Upper lobe of left lung (tissue), 6 donors: ENCODE measurements around the gene DHX8. TPM values are rescaled to one million over a fixed set of nuclear protein-coding genes. Genes with fewer than 3 reads are reported as not detected.

Source experiments
- ATAC-seq, 2 donors: fragments of 200-7000 bp; cut with Tn5 transposase; one replicate each; pipeline ENCODE4 v1.9.1; 2022; ENCODE audit warnings: mild to moderate bottlenecking in 2 of 2, moderate library complexity in 2 of 2; ENCODE audit not compliant: low FRiP score in 2 of 2
- DNase-seq, 2 donors: peaks; one replicate each; pipeline ENCODE4 v3.0.0-alpha.2; 2019 to 2020
- H3K27ac ChIP-seq, 4 donors: fragments of 200-600 bp; sonication (generic); one replicate each; pipeline ENCODE4 v1.5.1; 2016 to 2019
- H3K27me3 ChIP-seq, 4 donors: fragments of 200-600 bp; sonication (generic); one replicate each; pipeline ENCODE4 v1.5.1; 2017 to 2019
- H3K36me3 ChIP-seq, 4 donors: fragments of 200-600 bp; sonication (generic); one replicate each; pipeline ENCODE4 v1.5.1; 2016 to 2019
- H3K4me1 ChIP-seq, 4 donors: fragments of 200-600 bp; sonication (generic); one replicate each; pipeline ENCODE4 v1.5.1; 2018 to 2019
- H3K4me3 ChIP-seq, 4 donors: fragments of 200-600 bp; sonication (generic); one replicate each; pipeline ENCODE4 v1.5.1; 2017 to 2019; ENCODE audit warnings: mild to moderate bottlenecking in 2 of 4, moderate library complexity in 1 of 4
- H3K9me3 ChIP-seq, 4 donors: fragments of 200-600 bp; sonication (generic); one replicate each; pipeline ENCODE4 v1.5.1; 2018 to 2019
- EP300 ChIP-seq, 4 donors: sonication (generic); formaldehyde crosslinking; IDR thresholded peaks; one replicate each; pipeline ENCODE4 v1.5.1; 2017; ENCODE audit warnings: antibody characterized with exemption in 4 of 4, control low read depth in 2 of 4
- POLR2A ChIP-seq, 4 donors: fragments of 450-650 bp; IDR thresholded peaks; one replicate each; pipeline ENCODE4 v1.5.1; 2016 to 2017; ENCODE audit warnings: antibody characterized with exemption in 4 of 4, mild to moderate bottlenecking in 2 of 4
- POLR2AphosphoS5 ChIP-seq, 2 donors: sonication (generic); formaldehyde crosslinking; IDR thresholded peaks; one replicate each; pipeline ENCODE4 v1.5.1; 2017; ENCODE audit warnings: antibody characterized with exemption in 2 of 2
- WGBS, 2 donors: methylation state at CpG; one replicate each; pipeline ENCODE4 v1.1.5; 2017 to 2018; 5-methylcytosine and 5-hydroxymethylcytosine counted together
- total RNA-seq, 6 donors: library from RNA; depleted of rRNA in 4 of 6; stranded (reverse); fragments of >200 nt in 4 of 6; gene quantifications; one replicate each; pipeline versions ENCODE4 v1.1.0 to v1.2.1, GENCODE V29; 2016 to 2021
- TF ChIP-seq, protein P1 (sequence below), 6 experiments: fragments of 450-650 bp in 4 of 6; fragments of 200-600 bp in 2 of 6; sonication (generic) in 2 of 6; IDR thresholded peaks; one replicate each; pipeline ENCODE4 v1.5.1; 2016 to 2019; ENCODE audit warnings: antibody characterized with exemption in 6 of 6
- donor health status: DM: no; HTN: no; CAD: no; lungs with moderate emphysema.
- donor health status: DM: no; HTN: yes; CAD: no; lungs with severe emphysema.

Gene DHX8
- total RNA-seq: 10 to 100 TPM; 23.1 to 54.0 (median 41.3) TPM

DNA sequence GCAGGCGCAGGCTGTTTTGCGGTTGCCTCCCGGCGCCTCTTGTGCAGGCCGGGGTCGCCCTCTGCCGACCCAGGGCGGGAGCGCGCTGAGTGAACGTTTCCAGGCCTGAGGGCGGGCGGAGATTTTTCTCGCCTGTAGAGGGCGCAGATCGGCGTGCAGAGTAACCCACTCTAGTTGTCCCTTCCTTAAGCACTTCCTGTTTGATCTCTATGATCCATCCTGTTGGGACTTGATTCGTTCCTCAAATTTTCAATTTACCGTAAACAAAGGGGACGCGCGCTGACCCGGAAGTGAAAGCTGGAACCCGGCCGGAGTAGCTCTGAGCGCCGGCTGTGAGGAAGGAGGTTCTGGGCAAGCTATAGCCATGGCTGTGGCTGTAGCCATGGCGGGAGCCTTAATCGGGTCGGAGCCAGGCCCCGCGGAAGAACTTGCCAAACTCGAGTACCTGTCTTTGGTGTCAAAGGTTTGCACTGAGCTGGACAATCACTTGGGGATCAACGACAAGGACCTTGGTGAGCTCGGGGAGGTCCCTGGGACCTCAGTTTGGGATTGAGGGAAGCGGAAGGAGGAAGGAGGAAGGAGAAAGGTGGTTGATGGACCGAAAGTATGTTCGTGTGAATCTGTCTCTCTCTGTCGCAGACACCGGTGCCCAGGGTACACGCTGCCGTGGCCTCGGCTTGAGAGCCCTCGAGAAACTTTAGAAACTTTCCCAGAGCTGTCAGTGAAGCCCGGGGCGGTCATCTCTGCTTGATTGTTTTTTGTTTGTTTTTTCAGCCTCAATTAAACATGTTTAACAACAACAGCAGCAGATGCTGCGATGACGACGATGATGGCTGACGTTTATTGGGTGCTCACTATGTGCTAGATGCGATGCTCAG lies at the start of gene DHX8:
TSS of gene DHX8 (plus strand) at position 302 of the 878 bp plus-strand sequence. CDS start at position 365, 63 bp downstream.
- Histone ChIP-seq H3K27ac (peak within 1 kb of the TSS; percentile 86 to 88 (median 88)), H3K4me3 (peak within 1 kb of the TSS; percentile 51 to 80 (median 78)), H3K9me3 (no peaks in the 10 kb centered on the region), H3K36me3 (no peaks in the 10 kb centered on the region), H3K4me1 (peaks cover 24 to 31% (median 29%) of the 10 kb centered on the region in 4 donors), H3K27me3 (no peaks in the 10 kb centered on the region)
- TF ChIP-seq EP300 (IDR thresholded peaks at IDR 0.05) (peak in 2 of 4 donors; percentile 32 to 84), POLR2A (IDR thresholded peaks at IDR 0.05) (peak in 3 of 4 donors; percentile 69 to 86 (median 74)), POLR2AphosphoS5 (IDR thresholded peaks at IDR 0.05) (peak; percentile 92 to 98)
- TF ChIP-seq, protein P1, sequence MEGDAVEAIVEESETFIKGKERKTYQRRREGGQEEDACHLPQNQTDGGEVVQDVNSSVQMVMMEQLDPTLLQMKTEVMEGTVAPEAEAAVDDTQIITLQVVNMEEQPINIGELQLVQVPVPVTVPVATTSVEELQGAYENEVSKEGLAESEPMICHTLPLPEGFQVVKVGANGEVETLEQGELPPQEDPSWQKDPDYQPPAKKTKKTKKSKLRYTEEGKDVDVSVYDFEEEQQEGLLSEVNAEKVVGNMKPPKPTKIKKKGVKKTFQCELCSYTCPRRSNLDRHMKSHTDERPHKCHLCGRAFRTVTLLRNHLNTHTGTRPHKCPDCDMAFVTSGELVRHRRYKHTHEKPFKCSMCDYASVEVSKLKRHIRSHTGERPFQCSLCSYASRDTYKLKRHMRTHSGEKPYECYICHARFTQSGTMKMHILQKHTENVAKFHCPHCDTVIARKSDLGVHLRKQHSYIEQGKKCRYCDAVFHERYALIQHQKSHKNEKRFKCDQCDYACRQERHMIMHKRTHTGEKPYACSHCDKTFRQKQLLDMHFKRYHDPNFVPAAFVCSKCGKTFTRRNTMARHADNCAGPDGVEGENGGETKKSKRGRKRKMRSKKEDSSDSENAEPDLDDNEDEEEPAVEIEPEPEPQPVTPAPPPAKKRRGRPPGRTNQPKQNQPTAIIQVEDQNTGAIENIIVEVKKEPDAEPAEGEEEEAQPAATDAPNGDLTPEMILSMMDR (IDR thresholded peaks at IDR 0.05): peak; percentile 100
- ATAC-seq (peak; percentile 99 to 100), DNase-seq (peak; percentile 98 to 99)
- 0% methylated on average over 45 to 51 of the region's 51 CpGs for WGBS, 2 donors

DNA sequence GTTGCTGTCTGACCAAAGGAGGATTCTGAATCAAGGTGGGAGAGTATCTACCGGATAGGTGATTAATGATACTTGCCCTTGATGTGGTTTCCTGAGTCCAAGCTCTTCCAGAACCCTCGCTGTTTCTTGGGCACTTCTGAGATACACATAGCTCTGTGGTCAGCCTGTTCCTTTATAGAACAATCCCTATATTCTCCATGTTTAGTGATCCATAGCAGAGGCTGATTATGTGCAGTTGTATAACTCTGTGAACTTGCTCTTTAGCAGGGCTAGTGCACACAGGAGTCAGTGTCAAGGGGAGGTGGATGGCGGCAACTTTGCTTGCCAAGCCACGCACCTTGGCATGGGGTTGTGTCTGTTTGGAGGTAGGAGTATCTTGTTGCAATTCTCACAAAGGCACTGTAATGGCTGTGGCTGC lies 48.9 kb upstream of the DHX8 start:
- Histone ChIP-seq H3K27me3 (no peaks in the 10 kb centered on the region), H3K9me3 (no peaks in the 10 kb centered on the region), H3K36me3 (no peaks in the 10 kb centered on the region), H3K4me3 (no peak overlapping the region), H3K4me1 (peaks cover 0 to 12% (median 10%) of the 10 kb centered on the region in 4 donors), H3K27ac (no peak overlapping the region)
- 83 to 89% methylated on average over 4 of the region's 4 CpGs for WGBS, 2 donors
- peak in 1 of 2 donors; percentile 22 for ATAC-seq
- TF ChIP-seq EP300 (IDR thresholded peaks at IDR 0.05): no peak
- no peak for TF ChIP-seq POLR2AphosphoS5 (IDR thresholded peaks at IDR 0.05)
- TF ChIP-seq, protein P1 (IDR thresholded peaks at IDR 0.05): no peak
- TF ChIP-seq POLR2A (IDR thresholded peaks at IDR 0.05): no peak
- DNase-seq: no peak

DNA sequence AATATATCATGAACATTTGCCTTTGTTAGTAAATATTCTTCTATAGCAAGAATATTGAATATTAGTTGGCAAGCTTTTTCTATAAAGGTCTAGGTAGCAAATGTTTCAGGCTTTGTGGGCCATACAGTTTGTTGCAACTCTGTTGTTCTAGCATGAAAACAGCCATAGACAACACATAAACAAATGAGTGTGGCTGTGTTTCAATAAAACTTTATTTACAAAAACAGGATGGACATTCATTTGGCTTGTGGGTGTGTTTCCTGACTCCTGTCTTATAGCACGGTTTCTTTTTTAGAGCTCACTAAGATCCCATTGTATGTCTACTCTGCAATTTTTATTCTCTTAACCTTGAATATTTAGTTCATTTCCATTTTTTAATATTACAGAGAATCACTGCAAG lies 46.0 kb upstream of the DHX8 start:
- WGBS, 2 donors: 63 to 76% methylated on average over 1 of the region's 1 CpG
- Histone ChIP-seq H3K9me3 (no peaks in the 10 kb centered on the region), H3K27me3 (no peaks in the 10 kb centered on the region), H3K4me1 (no peaks in the 10 kb centered on the region), H3K27ac (no peak overlapping the region), H3K4me3 (no peak overlapping the region), H3K36me3 (no peaks in the 10 kb centered on the region)
- no peak for ATAC-seq
- no peak for TF ChIP-seq POLR2AphosphoS5 (IDR thresholded peaks at IDR 0.05)
- TF ChIP-seq POLR2A (IDR thresholded peaks at IDR 0.05): no peak
- TF ChIP-seq, protein P1 (IDR thresholded peaks at IDR 0.05): no peak
- no peak for TF ChIP-seq EP300 (IDR thresholded peaks at IDR 0.05)
- DNase-seq: no peak

DNA sequence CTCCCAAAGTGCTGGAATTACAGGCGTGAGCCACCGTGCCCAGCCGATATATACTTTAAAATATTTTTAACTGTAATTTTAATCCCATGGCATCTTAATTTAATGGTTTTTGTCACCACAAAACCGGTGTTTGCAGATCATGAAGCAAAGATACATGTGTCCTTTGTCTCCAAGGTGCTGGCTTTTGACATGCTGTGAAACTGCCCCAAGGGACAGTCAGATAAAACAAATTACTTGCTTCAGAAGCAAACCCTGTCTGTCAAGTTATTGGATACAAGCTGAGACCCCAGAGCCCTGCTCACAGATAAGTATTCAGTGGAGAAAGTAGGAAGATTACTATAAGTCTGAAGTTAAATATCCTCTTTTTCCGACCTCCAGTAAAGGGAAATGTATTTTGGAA lies 45.1 kb upstream of the DHX8 start:
- Histone ChIP-seq H3K27ac (no peak overlapping the region), H3K9me3 (no peaks in the 10 kb centered on the region), H3K4me3 (no peak overlapping the region), H3K4me1 (no peaks in the 10 kb centered on the region), H3K36me3 (no peaks in the 10 kb centered on the region), H3K27me3 (no peaks in the 10 kb centered on the region)
- no peak for ATAC-seq
- WGBS, 2 donors: 82 to 83% methylated on average over 5 of the region's 5 CpGs
- DNase-seq: no peak
- TF ChIP-seq, protein P1 (IDR thresholded peaks at IDR 0.05): no peak
- TF ChIP-seq POLR2A (IDR thresholded peaks at IDR 0.05) (no peak), POLR2AphosphoS5 (IDR thresholded peaks at IDR 0.05) (no peak), EP300 (IDR thresholded peaks at IDR 0.05) (no peak)
